Measurements from ENCODE around the gene RGS1. TPM values are rescaled to one million over a fixed set of nuclear protein-coding genes. Genes with fewer than 3 reads are reported as not detected.

Gene RGS1
- total and polyA plus RNA-seq, 2 experiments from 2014 or later = not detected

- no peak for DNase-seq
- Histone ChIP-seq H3K27me3 (replicated peaks; ENCODE audit: insufficient read depth) (no peaks in the 10 kb centered on the region), H3K9ac (no peak overlapping the region), H4K20me1 (ENCODE audit: insufficient read depth) (no peaks in the 10 kb centered on the region), H3K9me2 (ENCODE audit: insufficient read depth) (no peaks in the 10 kb centered on the region), H3K4me3 (no peak overlapping the region), H3K9me3 (ENCODE audit: low read depth) (no peaks in the 10 kb centered on the region), H3K36me3 (ENCODE audit: low read depth) (no peaks in the 10 kb centered on the region), H3K4me2 (ENCODE audit: unreplicated experiment) (no peak overlapping the region), H3F3A (ENCODE audit: insufficient read depth) (peaks cover 30% of the 10 kb centered on the region), H2AFZ (peak overlapping the region; percentile 16), H3K27ac (no peak overlapping the region), H3K79me2 (ENCODE audit: insufficient read depth) (no peaks in the 10 kb centered on the region), H3K4me1 (ENCODE audit: insufficient read depth) (peaks cover 33% of the 10 kb centered on the region)
- 67 to 78% methylated on average over 4 of the region's 4 CpGs for WGBS, 2 experiments (ENCODE audit: low coverage in 1 of 2, low lambda C conversion rate in 2 of 2, missing lambda C conversion rate in 2 of 2)
- in situ Hi-C loops (cut with MboI) = no loop called here
- no peak for TF ChIP-seq EZH2 (IDR thresholded peaks at IDR 0.05; ENCODE audit: insufficient read depth, poor library complexity, severe bottlenecking)
- TF ChIP-seq EZH2phosphoT487 (IDR thresholded peaks at IDR 0.05; ENCODE audit: insufficient read depth, low read depth) = no peak
These were observed 16.9 kb downstream of the RGS1 start for GRCh38 chr1:192592517-192592916.

GRCh38 chr1:192592981-192593708 is 17.6 kb downstream of the RGS1 start:
- H3K27me3 ChIP-seq (replicated peaks; ENCODE audit: insufficient read depth) = no peaks in the 10 kb centered on the region
- H3K36me3 ChIP-seq (ENCODE audit: low read depth) = no peaks in the 10 kb centered on the region
- no peak overlapping the region for H3K4me3 ChIP-seq
- H2AFZ ChIP-seq = peak overlapping the region; percentile 16
- no peak overlapping the region for H3K9ac ChIP-seq
- 79 to 91% methylated on average over 2 of the region's 2 CpGs for WGBS, 2 experiments (ENCODE audit: low coverage in 1 of 2, low lambda C conversion rate in 2 of 2, missing lambda C conversion rate in 2 of 2)
- no peak overlapping the region for H3K4me2 ChIP-seq (ENCODE audit: unreplicated experiment)
- DNase-seq = peak; percentile 61
- no peaks in the 10 kb centered on the region for H4K20me1 ChIP-seq (ENCODE audit: insufficient read depth)
- peaks cover 31% of the 10 kb centered on the region for H3K4me1 ChIP-seq (ENCODE audit: insufficient read depth)
- H3K79me2 ChIP-seq (ENCODE audit: insufficient read depth) = no peaks in the 10 kb centered on the region
- no peaks in the 10 kb centered on the region for H3K9me3 ChIP-seq (ENCODE audit: low read depth)
- no peaks in the 10 kb centered on the region for H3K9me2 ChIP-seq (ENCODE audit: insufficient read depth)
- peaks cover 30% of the 10 kb centered on the region for H3F3A ChIP-seq (ENCODE audit: insufficient read depth)
- 0 out of 2 replicates have a peak overlapping the region, but pooled peaks have one; percentile 7 for H3K27ac ChIP-seq
- in situ Hi-C loops (cut with MboI) = no loop called here
- TF ChIP-seq EZH2phosphoT487 (IDR thresholded peaks at IDR 0.05; ENCODE audit: insufficient read depth, low read depth) = no peak
- no peak for TF ChIP-seq EZH2 (IDR thresholded peaks at IDR 0.05; ENCODE audit: insufficient read depth, poor library complexity, severe bottlenecking)

- in situ Hi-C loops (cut with MboI) = no loop called here
- no peak overlapping the region for H2AFZ ChIP-seq
- H3K36me3 ChIP-seq (ENCODE audit: low read depth) = no peaks in the 10 kb centered on the region
- no peaks in the 10 kb centered on the region for H3K79me2 ChIP-seq (ENCODE audit: insufficient read depth)
- H3F3A ChIP-seq (ENCODE audit: insufficient read depth) = peaks cover 19% of the 10 kb centered on the region
- no peaks in the 10 kb centered on the region for H4K20me1 ChIP-seq (ENCODE audit: insufficient read depth)
- H3K4me2 ChIP-seq (ENCODE audit: unreplicated experiment) = no peak overlapping the region
- TF ChIP-seq EZH2phosphoT487 (IDR thresholded peaks at IDR 0.05; ENCODE audit: insufficient read depth, low read depth) = no peak
- TF ChIP-seq EZH2 (IDR thresholded peaks at IDR 0.05; ENCODE audit: insufficient read depth, poor library complexity, severe bottlenecking) = no peak
- H3K9me2 ChIP-seq (ENCODE audit: insufficient read depth) = no peaks in the 10 kb centered on the region
- no peak overlapping the region for H3K9ac ChIP-seq
- DNase-seq = no peak
- H3K27ac ChIP-seq = no peak overlapping the region
- no peaks in the 10 kb centered on the region for H3K27me3 ChIP-seq (replicated peaks; ENCODE audit: insufficient read depth)
- H3K4me3 ChIP-seq = no peak overlapping the region
- peaks cover 11% of the 10 kb centered on the region for H3K4me1 ChIP-seq (ENCODE audit: insufficient read depth)
- 71 to 75% methylated on average over 1 to 3 of the region's 3 CpGs for WGBS, 2 experiments (ENCODE audit: low coverage in 1 of 2, low lambda C conversion rate in 2 of 2, missing lambda C conversion rate in 2 of 2)
- no peaks in the 10 kb centered on the region for H3K9me3 ChIP-seq (ENCODE audit: low read depth)
These were observed 19.7 kb downstream of the RGS1 start for GRCh38 chr1:192595299-192595698.

GRCh38 chr1:192598589-192598988 is 23.0 kb downstream of the RGS1 start:
- in situ Hi-C loops (cut with MboI) = no loop called here

More at GRCh38 chr1:192598589-192598988, 23.0 kb downstream of the RGS1 start:
- TF ChIP-seq EZH2 (IDR thresholded peaks at IDR 0.05; ENCODE audit: insufficient read depth, poor library complexity, severe bottlenecking) (no peak), EZH2phosphoT487 (IDR thresholded peaks at IDR 0.05; ENCODE audit: insufficient read depth, low read depth) (no peak)
- 94 to 96% methylated on average over 3 of the region's 3 CpGs for WGBS, 2 experiments (ENCODE audit: low coverage in 1 of 2, low lambda C conversion rate in 2 of 2, missing lambda C conversion rate in 2 of 2)
- no peak overlapping the region for H2AFZ ChIP-seq
- H3K27ac ChIP-seq = no peak overlapping the region
- H3K27me3 ChIP-seq (replicated peaks; ENCODE audit: insufficient read depth) = no peaks in the 10 kb centered on the region
- no peak overlapping the region for H3K4me2 ChIP-seq (ENCODE audit: unreplicated experiment)
- no peaks in the 10 kb centered on the region for H3K36me3 ChIP-seq (ENCODE audit: low read depth)
- H3K9me2 ChIP-seq (ENCODE audit: insufficient read depth) = no peaks in the 10 kb centered on the region
- H4K20me1 ChIP-seq (ENCODE audit: insufficient read depth) = no peaks in the 10 kb centered on the region
- H3K79me2 ChIP-seq (ENCODE audit: insufficient read depth) = no peaks in the 10 kb centered on the region
- peaks cover 7% of the 10 kb centered on the region; the same call in 1 of the 2 replicates for H3K4me1 ChIP-seq (ENCODE audit: insufficient read depth)
- H3K9ac ChIP-seq = no peak overlapping the region
- no peaks in the 10 kb centered on the region for H3K9me3 ChIP-seq (ENCODE audit: low read depth)
- DNase-seq = no peak
- no peak overlapping the region for H3K4me3 ChIP-seq
- H3F3A ChIP-seq (ENCODE audit: insufficient read depth) = peaks cover 4% of the 10 kb centered on the region; the same call in 1 of the 2 replicates
